Neutrophil (primary cell): ENCODE measurements around the gene DUSP1.

ENCODE experiments used
- H3K27ac ChIP-seq: fragments of 200-600 bp; sonication (generic); 2 replicates; pipeline ENCODE4 v1.5.1; 2016; ENCODE audit warnings: mild to moderate bottlenecking, moderate library complexity
- H3K27me3 ChIP-seq: fragments of 200-600 bp; sonication (generic); 2 replicates; pipeline ENCODE4 v1.6.0; 2016; ENCODE audit warnings: mild to moderate bottlenecking
- H3K36me3 ChIP-seq: fragments of 200-600 bp; sonication (generic); 2 replicates; pipeline ENCODE4 v1.5.1; 2017
- H3K4me1 ChIP-seq, 2 experiments: fragments of 200-600 bp in 1 of 2; sonication (generic) in 1 of 2; 1 replicate in 1 of 2; 2 replicates in 1 of 2; pipeline versions ENCODE4 v1.5.1 to v1.6.1; 2013 to 2016; ENCODE audit warnings: low read depth in 1 of 2, low read length in 1 of 2, mild to moderate bottlenecking in 1 of 2, moderate library complexity in 1 of 2; ENCODE audit not compliant: control insufficient read depth in 1 of 2, insufficient read depth in 1 of 2
- H3K4me3 ChIP-seq, 2 experiments: fragments of 200-600 bp in 1 of 2; sonication (generic) in 1 of 2; 1 replicate in 1 of 2; 2 replicates in 1 of 2; pipeline ENCODE4 v1.5.1; 2013 to 2016; ENCODE audit warnings: low read depth in 1 of 2, low read length in 1 of 2, mild to moderate bottlenecking in 1 of 2, moderate library complexity in 1 of 2
- H3K9me3 ChIP-seq: fragments of 200-600 bp; sonication (generic); 2 replicates; pipeline ENCODE4 v1.5.1; 2016
- TF ChIP-seq, protein P1 (sequence below): fragments of 200-600 bp; sonication (generic); IDR thresholded peaks from 2 replicates; pipeline ENCODE4 v1.5.1; 2016; ENCODE audit warnings: antibody characterized with exemption

DUSP1 gene

GRCh38 chr5:172733974-172734346 lies 37.0 kb downstream of the DUSP1 start:
- Histone ChIP-seq H3K4me1 (no peaks in the 10 kb centered on the region), H3K36me3 (no peaks in the 10 kb centered on the region), H3K27ac (no peak overlapping the region), H3K27me3 (peaks cover 11% of the 10 kb centered on the region), H3K4me3 (no peak overlapping the region), H3K9me3 (no peaks in the 10 kb centered on the region)
- TF ChIP-seq, protein P1, sequence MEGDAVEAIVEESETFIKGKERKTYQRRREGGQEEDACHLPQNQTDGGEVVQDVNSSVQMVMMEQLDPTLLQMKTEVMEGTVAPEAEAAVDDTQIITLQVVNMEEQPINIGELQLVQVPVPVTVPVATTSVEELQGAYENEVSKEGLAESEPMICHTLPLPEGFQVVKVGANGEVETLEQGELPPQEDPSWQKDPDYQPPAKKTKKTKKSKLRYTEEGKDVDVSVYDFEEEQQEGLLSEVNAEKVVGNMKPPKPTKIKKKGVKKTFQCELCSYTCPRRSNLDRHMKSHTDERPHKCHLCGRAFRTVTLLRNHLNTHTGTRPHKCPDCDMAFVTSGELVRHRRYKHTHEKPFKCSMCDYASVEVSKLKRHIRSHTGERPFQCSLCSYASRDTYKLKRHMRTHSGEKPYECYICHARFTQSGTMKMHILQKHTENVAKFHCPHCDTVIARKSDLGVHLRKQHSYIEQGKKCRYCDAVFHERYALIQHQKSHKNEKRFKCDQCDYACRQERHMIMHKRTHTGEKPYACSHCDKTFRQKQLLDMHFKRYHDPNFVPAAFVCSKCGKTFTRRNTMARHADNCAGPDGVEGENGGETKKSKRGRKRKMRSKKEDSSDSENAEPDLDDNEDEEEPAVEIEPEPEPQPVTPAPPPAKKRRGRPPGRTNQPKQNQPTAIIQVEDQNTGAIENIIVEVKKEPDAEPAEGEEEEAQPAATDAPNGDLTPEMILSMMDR, result no peak

- H3K27ac ChIP-seq, result no peak overlapping the region
- H3K36me3 ChIP-seq, result no peaks in the 10 kb centered on the region
- H3K4me1 ChIP-seq, result no peaks in the 10 kb centered on the region
- peaks cover 11% of the 10 kb centered on the region for H3K27me3 ChIP-seq
- TF ChIP-seq, protein P1, result no peak
- H3K9me3 ChIP-seq, result no peaks in the 10 kb centered on the region
- H3K4me3 ChIP-seq, result no peak overlapping the region
These were observed 37.6 kb downstream of the DUSP1 start for GRCh38 chr5:172733131-172733973.

DNA sequence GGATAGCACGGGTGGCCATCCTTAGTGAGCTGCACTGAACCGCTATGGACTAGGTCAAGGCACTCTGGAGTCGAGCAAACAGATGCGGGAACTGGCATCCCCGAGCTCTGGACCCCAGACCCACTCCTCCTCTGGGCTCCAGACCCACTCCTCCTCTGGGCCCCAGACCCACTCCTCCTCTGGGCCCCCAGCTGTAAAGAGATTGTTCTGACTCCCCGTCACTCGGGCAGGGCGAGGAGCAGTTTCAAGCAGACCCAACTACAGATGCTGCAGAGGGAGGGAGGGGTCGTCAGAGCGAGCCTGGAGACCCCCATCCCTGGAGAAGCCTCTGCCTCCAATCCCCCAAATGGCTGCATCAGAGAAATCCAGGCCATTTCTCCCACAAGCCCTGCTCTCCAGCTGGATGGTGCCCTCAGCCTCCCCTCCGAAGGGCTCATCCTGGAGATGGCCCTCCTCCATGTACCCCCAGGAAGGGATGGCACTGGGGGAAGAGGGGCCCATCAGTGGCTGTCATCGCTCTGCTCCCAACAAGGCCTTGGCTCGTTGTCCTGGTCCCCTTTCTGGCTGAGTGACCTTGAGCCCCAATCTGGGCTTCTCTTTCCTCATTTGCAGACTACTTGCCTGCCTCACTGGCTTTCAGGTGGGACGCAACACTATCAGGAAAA lies 38.7 kb downstream of the DUSP1 start:
- Histone ChIP-seq H3K4me3 (no peak overlapping the region), H3K36me3 (no peaks in the 10 kb centered on the region), H3K9me3 (no peaks in the 10 kb centered on the region), H3K4me1 (no peaks in the 10 kb centered on the region), H3K27ac (no peak overlapping the region), H3K27me3 (peaks cover 15% of the 10 kb centered on the region)
- TF ChIP-seq, protein P1, result no peak

- H3K27ac ChIP-seq, result no peak overlapping the region
- no peaks in the 10 kb centered on the region for H3K9me3 ChIP-seq
- no peaks in the 10 kb centered on the region for H3K36me3 ChIP-seq
- TF ChIP-seq, protein P1, result no peak
- peaks cover 15% of the 10 kb centered on the region for H3K27me3 ChIP-seq
- H3K4me1 ChIP-seq, result no peaks in the 10 kb centered on the region
- H3K4me3 ChIP-seq, result no peak overlapping the region
These were observed 39.3 kb downstream of the DUSP1 start for GRCh38 chr5:172731680-172732074.

DNA sequence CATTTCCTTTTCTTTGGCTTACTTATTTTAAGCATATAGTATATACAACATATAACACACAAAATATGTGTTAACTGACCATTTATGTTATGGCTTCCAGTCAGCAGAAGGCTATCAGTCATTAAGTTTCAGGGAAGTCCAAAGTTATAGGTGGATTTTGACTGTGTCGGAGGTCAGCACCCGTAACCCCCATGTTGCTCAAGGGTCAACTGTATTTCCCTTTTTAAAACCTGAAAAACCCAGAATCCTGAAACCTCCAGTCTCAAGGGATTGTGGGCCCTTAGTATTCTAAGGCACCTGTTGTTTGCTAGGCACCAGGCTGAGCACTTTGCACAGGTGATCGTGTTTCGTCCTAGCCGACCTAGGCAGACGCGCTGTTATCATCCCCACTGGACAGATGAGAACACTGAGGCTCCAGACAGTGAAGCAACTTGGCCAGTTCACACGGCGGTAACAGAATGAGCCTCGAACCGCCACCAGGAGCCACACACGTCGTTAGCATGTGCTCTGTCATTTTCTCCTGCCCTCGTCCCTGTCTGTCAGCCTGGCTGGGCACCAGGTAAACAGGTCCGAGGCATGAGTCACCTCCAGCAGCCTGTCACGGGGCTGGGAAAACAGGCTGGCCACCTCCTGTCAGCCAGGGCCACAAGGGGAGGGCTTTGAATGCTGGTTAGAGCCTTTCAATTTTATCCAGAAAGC lies 39.9 kb downstream of the DUSP1 start:
- H3K27ac ChIP-seq, result no peak overlapping the region
- no peaks in the 10 kb centered on the region for H3K36me3 ChIP-seq
- H3K9me3 ChIP-seq, result no peaks in the 10 kb centered on the region
- H3K27me3 ChIP-seq, result peaks cover 15% of the 10 kb centered on the region
- H3K4me1 ChIP-seq, result no peaks in the 10 kb centered on the region
- TF ChIP-seq, protein P1, result no peak
- H3K4me3 ChIP-seq, result no peak overlapping the region
